IMR-90 (cell line): ENCODE measurements around the gene FAM20A. TPM values are rescaled to one million over a fixed set of nuclear protein-coding genes. Genes with fewer than 3 reads are reported as not detected.

Experiments
- ATAC-seq: fragments of 200-7000 bp; cut with Tn5 transposase; 2 replicates; pipeline ENCODE4 v1.9.1; 2020; ENCODE audit warnings: low read depth, mild to moderate bottlenecking, moderate library complexity
- BruUV-seq: library from RNA; stranded (reverse); fragments of 400-500 nt; replicated peaks from 2 replicates; lab custom pipeline; 2021; lab: Mats Ljungman, UMichigan
- CTCF ChIA-PET: fragments of 300-600 bp; formaldehyde crosslinking; extraction: SDS; loops from one replicate; lab custom pipeline; 2021; ENCODE audit warnings: antibody characterized with exemption; lab: Yijun Ruan, JAX
- POLR2A ChIA-PET: fragments of 300-600 bp; sonication (Branson Sonifier 250); formaldehyde crosslinking; loops from one replicate; lab custom pipeline; 2022; ENCODE audit warnings: antibody characterized with exemption; ENCODE audit not compliant: unreplicated experiment; lab: Charles Lee
- DNase-seq: peaks from one replicate; pipeline ENCODE4 v3.0.0; 2013
- H2AFZ ChIP-seq: replicated peaks from 2 replicates; pipeline ENCODE3; 2013; ENCODE audit warnings: low read length, mild to moderate bottlenecking; ENCODE audit not compliant: poor library complexity
- H2AK5ac ChIP-seq: 2 replicates; pipeline ENCODE4 v1.6.1; 2013; ENCODE audit warnings: low read depth, low read length, inconsistent platforms
- H2AK9ac ChIP-seq: replicated peaks from 2 replicates; pipeline ENCODE3; 2013; ENCODE audit warnings: mild to moderate bottlenecking, low read depth, low read length, moderate library complexity; ENCODE audit not compliant: poor library complexity
- H2BK120ac ChIP-seq: 2 replicates; pipeline ENCODE4 v1.6.1; 2013; ENCODE audit warnings: low read depth, low read length, inconsistent platforms
- H2BK15ac ChIP-seq: 3 replicates; pipeline ENCODE4 v1.6.1; 2013; ENCODE audit warnings: low read depth, low read length, inconsistent platforms
- H2BK20ac ChIP-seq: 2 replicates; pipeline ENCODE4 v1.6.1; 2013; ENCODE audit warnings: low read depth, mild to moderate bottlenecking, inconsistent platforms, low read length, moderate library complexity
- H2BK5ac ChIP-seq: 2 replicates; pipeline ENCODE4 v1.6.1; 2013; ENCODE audit warnings: mild to moderate bottlenecking, low read depth, low read length, inconsistent platforms; ENCODE audit not compliant: poor library complexity, severe bottlenecking
- H3K14ac ChIP-seq: replicated peaks from 2 replicates; pipeline ENCODE4 v1.6.1; 2013; ENCODE audit warnings: low read depth, low read length, inconsistent platforms
- H3K18ac ChIP-seq: 2 replicates; pipeline ENCODE4 v1.6.1; 2013; ENCODE audit warnings: low read depth, low read length, control low read depth
- H3K23ac ChIP-seq: 2 replicates; pipeline ENCODE4 v1.6.1; 2013; ENCODE audit warnings: low read depth, low read length, inconsistent platforms
- H3K27ac ChIP-seq: 2 replicates; pipeline ENCODE4 v1.5.1; 2013; ENCODE audit warnings: mild to moderate bottlenecking, control low read depth, low read length; ENCODE audit not compliant: insufficient read depth
- H3K27me3 ChIP-seq: 2 replicates; pipeline ENCODE4 v1.6.1; 2013; ENCODE audit warnings: low read length; ENCODE audit not compliant: control insufficient read depth, insufficient read depth
- H3K36me3 ChIP-seq: 2 replicates; pipeline ENCODE4 v1.6.1; 2013; ENCODE audit warnings: low read length, mixed read lengths; ENCODE audit not compliant: control insufficient read depth, insufficient read depth
- H3K4ac ChIP-seq: 2 replicates; pipeline ENCODE4 v1.6.1; 2013; ENCODE audit warnings: low read depth, low read length, inconsistent platforms
- H3K4me1 ChIP-seq: 2 replicates; pipeline ENCODE4 v1.6.1; 2013; ENCODE audit warnings: low read length, mixed read lengths; ENCODE audit not compliant: control insufficient read depth, insufficient read depth
- H3K4me2 ChIP-seq: 2 replicates; pipeline ENCODE4 v1.6.1; 2013; ENCODE audit warnings: low read depth, mild to moderate bottlenecking, control low read depth, low read length, moderate library complexity
- H3K4me3 ChIP-seq: 2 replicates; pipeline ENCODE4 v1.5.1; 2013; ENCODE audit warnings: low read depth, mild to moderate bottlenecking, control low read depth, low read length, moderate library complexity; ENCODE audit not compliant: insufficient read depth
- H3K56ac ChIP-seq: 2 replicates; pipeline ENCODE4 v1.6.1; 2013; ENCODE audit warnings: low read length, inconsistent platforms; ENCODE audit not compliant: insufficient read depth; ENCODE audit errors: extremely low read depth
- H3K79me1 ChIP-seq, 2 experiments: 2 replicates each; pipeline ENCODE4 v1.6.1; 2013; ENCODE audit warnings: low read length in 2 of 2, inconsistent platforms in 1 of 2, low read depth in 1 of 2
- H3K9ac ChIP-seq: 2 replicates; pipeline ENCODE4 v1.6.1; 2013; ENCODE audit warnings: low read depth, low read length, control low read depth
- H3K9me1 ChIP-seq: 2 replicates; pipeline ENCODE4 v1.6.1; 2013; ENCODE audit warnings: low read length, inconsistent platforms; ENCODE audit not compliant: insufficient read depth
- H3K9me3 ChIP-seq: 2 replicates; pipeline ENCODE4 v1.6.1; 2013; ENCODE audit warnings: low read length; ENCODE audit not compliant: control insufficient read depth, insufficient read depth
- H4K20me1 ChIP-seq: 2 replicates; pipeline ENCODE4 v1.6.1; 2013; ENCODE audit warnings: low read length, inconsistent platforms; ENCODE audit not compliant: insufficient read depth
- H4K5ac ChIP-seq: 2 replicates; pipeline ENCODE4 v1.6.1; 2013; ENCODE audit warnings: mild to moderate bottlenecking, low read depth, low read length, control low read depth
- H4K8ac ChIP-seq, 2 experiments: 2 replicates each; pipeline ENCODE4 v1.6.1; 2013; ENCODE audit warnings: low read depth in 2 of 2, low read length in 2 of 2, control low read depth in 1 of 2, inconsistent platforms in 1 of 2
- H4K91ac ChIP-seq: 2 replicates; pipeline ENCODE4 v1.6.1; 2013; ENCODE audit warnings: low read depth, low read length, inconsistent platforms; ENCODE audit not compliant: insufficient read depth
- BHLHE40 ChIP-seq: fragments of 150-350 bp; IDR thresholded peaks from 2 replicates; pipeline ENCODE4 v1.6.1; 2016; ENCODE audit warnings: mild to moderate bottlenecking, low read depth, low read length
- CEBPB ChIP-seq: IDR thresholded peaks from 2 replicates; pipeline ENCODE4 v1.6.1; 2012; ENCODE audit warnings: low read depth, low read length, improper control_type of control experiment
- CHD1 ChIP-seq: IDR thresholded peaks from 2 replicates; pipeline ENCODE4 v1.6.1; 2012; ENCODE audit warnings: low read depth, low read length, improper control_type of control experiment
- CTCF ChIP-seq: conservative IDR thresholded peaks from 2 replicates; pipeline ENCODE4 v1.5.1; 2012; ENCODE audit warnings: mild to moderate bottlenecking, low read depth, low read length, improper control_type of control experiment
- FOS ChIP-seq: fragments of 150-350 bp; IDR thresholded peaks from 2 replicates; pipeline ENCODE4 v1.6.1; 2016; ENCODE audit warnings: low read depth, low read length
- MAFK ChIP-seq: IDR thresholded peaks from 2 replicates; pipeline ENCODE4 v1.6.1; 2012; ENCODE audit warnings: low read depth, low read length, improper control_type of control experiment
- MAZ ChIP-seq: IDR thresholded peaks from 2 replicates; pipeline ENCODE4 v1.6.1; 2012; ENCODE audit warnings: low read depth, mild to moderate bottlenecking, low read length, improper control_type of control experiment, moderate library complexity, borderline replicate concordance
- MXI1 ChIP-seq: IDR thresholded peaks from 2 replicates; pipeline ENCODE4 v1.6.1; 2012; ENCODE audit warnings: low read depth, mild to moderate bottlenecking, low read length, moderate library complexity, borderline replicate concordance
- NFE2L2 ChIP-seq: fragments of 150-350 bp; IDR thresholded peaks from 2 replicates; pipeline ENCODE4 v1.6.1; 2016; ENCODE audit warnings: low read depth, mild to moderate bottlenecking, low read length
- POLR2A ChIP-seq: IDR thresholded peaks from 2 replicates; pipeline ENCODE4 v1.6.1; 2012; ENCODE audit warnings: mild to moderate bottlenecking, low read depth, low read length
- RAD21 ChIP-seq: IDR thresholded peaks from 2 replicates; pipeline ENCODE4 v1.6.1; 2012; ENCODE audit warnings: low read length, improper control_type of control experiment
- RCOR1 ChIP-seq: IDR thresholded peaks from 2 replicates; pipeline ENCODE4 v1.6.1; 2012; ENCODE audit warnings: mild to moderate bottlenecking, low read length, improper control_type of control experiment; ENCODE audit not compliant: insufficient replicate concordance
- RFX5 ChIP-seq: IDR thresholded peaks from 2 replicates; pipeline ENCODE4 v1.8.0; 2012; ENCODE audit warnings: low read depth, mild to moderate bottlenecking, low read length, moderate library complexity
- SMC3 ChIP-seq: fragments of 150-350 bp; IDR thresholded peaks from 2 replicates; pipeline ENCODE4 v1.6.1; 2016; ENCODE audit warnings: low read depth, mild to moderate bottlenecking, antibody characterized with exemption, low read length, moderate library complexity
- WGBS, 2 experiments: methylation state at CpG; one replicate each; pipeline versions ENCODE4 v1.1.5 to v1.1.7; 2013; ENCODE audit warnings: missing lambda C conversion rate in 2 of 2; ENCODE audit not compliant: insufficient read length in 1 of 2; ENCODE audit errors: extremely low coverage in 2 of 2; 5-methylcytosine and 5-hydroxymethylcytosine counted together
- dilution Hi-C: fragments of 300-500 bp; cut with HindIII; formaldehyde crosslinking; loops from one replicate; pipeline ENCODE4 v1.14.3; 2018; ENCODE audit warnings: low sequenced_read_pairs; ENCODE audit not compliant: unreplicated experiment
- in situ Hi-C: fragments of 300-500 bp; cut with MboI; formaldehyde crosslinking; loops from 3 replicates; pipeline ENCODE4 v1.14.3; 2019; ENCODE audit warnings: low sequenced_read_pairs, inconsistent platforms, mixed read lengths
- intact Hi-C: fragments of 100-400 bp; cut with micrococcal nuclease; formaldehyde crosslinking; loops from 2 replicates; pipeline ENCODE4 v1.10.0; 2022
- polyA plus RNA-seq, 3 experiments: library from polyadenylated mRNA; depleted of rRNA; stranded (reverse); fragments of >200 nt; gene quantifications; 2 replicates each; pipeline ENCODE4 v1.2.3, GENCODE V29; 2012; ENCODE audit warnings: low replicate concordance in 1 of 3
- total RNA-seq: library from RNA; depleted of rRNA; stranded (reverse); fragments of >200 nt; gene quantifications from 2 replicates; pipeline ENCODE4 v1.2.3, GENCODE V29; 2012
- TF ChIP-seq, protein P1 (sequence below): fragments of 150-350 bp; IDR thresholded peaks from 2 replicates; pipeline ENCODE4 v1.6.1; 2016; ENCODE audit warnings: low read depth, mild to moderate bottlenecking, low read length, moderate library complexity, borderline replicate concordance
- TF ChIP-seq, protein P2 (sequence below): fragments of 150-350 bp; IDR thresholded peaks from 2 replicates; pipeline ENCODE4 v1.6.1; 2017; ENCODE audit warnings: mild to moderate bottlenecking, antibody characterized with exemption, low read length, low read depth

FAM20A gene
- total and polyA plus RNA-seq, 2 of the 4 experiments (the other 2 are of a cell fraction) = not detected

- in situ Hi-C loops = no loop called here
- CTCF ChIA-PET = no interaction called here
- Histone ChIP-seq H2BK5ac (no peak overlapping the region), H4K5ac (no peak overlapping the region), H3K56ac (no peak overlapping the region), H4K20me1 (no peaks in the 10 kb centered on the region), H3K9me3 (no peaks in the 10 kb centered on the region), H2BK120ac (no peak overlapping the region), H3K23ac (no peak overlapping the region), H3K4me2 (no peak overlapping the region), H3K9ac (no peak overlapping the region), H3K27ac (no peak overlapping the region), H2AFZ (no peak overlapping the region), H3K36me3 (no peaks in the 10 kb centered on the region), H3K27me3 (peaks cover 2% of the 10 kb centered on the region; the same call in 1 of the 2 replicates), H3K4me1 (no peaks in the 10 kb centered on the region), H2AK5ac (no peak overlapping the region), H3K4ac (no peak overlapping the region), H3K79me1 (no peaks in the 10 kb centered on the region), H4K91ac (no peak overlapping the region), H3K14ac (no peak overlapping the region), H4K8ac (no peak overlapping the region), H3K18ac (no peak overlapping the region), H2BK15ac (no peak overlapping the region), H2AK9ac (no peak overlapping the region), H3K9me1 (no peaks in the 10 kb centered on the region), H3K4me3 (no peak overlapping the region), H2BK20ac (no peak overlapping the region)
- no CpG with 5 or more reads among the region's 4 CpGs for whole genome bisulfite sequencing, 2 experiments
- dilution Hi-C loops = no loop called here
- POLR2A ChIA-PET = no interaction called here
- no TSS peak for BruUV-seq
- TF ChIP-seq POLR2A (no peak), RFX5 (no peak), BHLHE40 (no peak), NFE2L2 (no peak), FOS (no peak), RCOR1 (no peak), SMC3 (no peak), MXI1 (no peak), RAD21 (no peak), CTCF (no peak), MAZ (no peak), MAFK (no peak), CHD1 (no peak), CEBPB (no peak)
- TF ChIP-seq, protein P1, sequence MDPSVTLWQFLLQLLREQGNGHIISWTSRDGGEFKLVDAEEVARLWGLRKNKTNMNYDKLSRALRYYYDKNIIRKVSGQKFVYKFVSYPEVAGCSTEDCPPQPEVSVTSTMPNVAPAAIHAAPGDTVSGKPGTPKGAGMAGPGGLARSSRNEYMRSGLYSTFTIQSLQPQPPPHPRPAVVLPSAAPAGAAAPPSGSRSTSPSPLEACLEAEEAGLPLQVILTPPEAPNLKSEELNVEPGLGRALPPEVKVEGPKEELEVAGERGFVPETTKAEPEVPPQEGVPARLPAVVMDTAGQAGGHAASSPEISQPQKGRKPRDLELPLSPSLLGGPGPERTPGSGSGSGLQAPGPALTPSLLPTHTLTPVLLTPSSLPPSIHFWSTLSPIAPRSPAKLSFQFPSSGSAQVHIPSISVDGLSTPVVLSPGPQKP = no peak
- TF ChIP-seq, protein P2, sequence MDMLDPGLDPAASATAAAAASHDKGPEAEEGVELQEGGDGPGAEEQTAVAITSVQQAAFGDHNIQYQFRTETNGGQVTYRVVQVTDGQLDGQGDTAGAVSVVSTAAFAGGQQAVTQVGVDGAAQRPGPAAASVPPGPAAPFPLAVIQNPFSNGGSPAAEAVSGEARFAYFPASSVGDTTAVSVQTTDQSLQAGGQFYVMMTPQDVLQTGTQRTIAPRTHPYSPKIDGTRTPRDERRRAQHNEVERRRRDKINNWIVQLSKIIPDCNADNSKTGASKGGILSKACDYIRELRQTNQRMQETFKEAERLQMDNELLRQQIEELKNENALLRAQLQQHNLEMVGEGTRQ = no peak
- no peak for ATAC-seq
- DNase-seq = no peak
- intact Hi-C loops = no loop called here
These were observed 26.9 kb upstream of the FAM20A start for GRCh38 chr17:68627956-68628575.
